Activated T-helper 1 cell treated with anti-CD3 and anti-CD28 coated beads, Interleukin-12 subunit alpha, Interleukin-12 subunit beta, Interleukin-2, Interleukin-4 antibody, amounts not matched to agents 30 ng/mL and 10 ng/mL and 1 ng/mL, durations not matched to agents 14 hours and 24 hours and 36 hours (primary cell): ENCODE measurements around the gene CCNL1. TPM values are rescaled to one million over a fixed set of nuclear protein-coding genes. Genes with fewer than 3 reads are reported as not detected.

Experiments used
- DNase-seq: peaks from one replicate; pipeline ENCODE4 v3.0.0; 2021; ENCODE audit warnings: low spot score
- H3K27ac Mint-ChIP-seq: one replicate; pipeline ENCODE4 v1.8.0; 2021; ENCODE audit warnings: mild to moderate bottlenecking, mixed read lengths
- H3K27me3 Mint-ChIP-seq: one replicate; pipeline ENCODE4 v1.8.0; 2022; ENCODE audit warnings: mild to moderate bottlenecking, moderate library complexity, mixed read lengths; ENCODE audit not compliant: insufficient read depth
- H3K36me3 Mint-ChIP-seq: one replicate; pipeline ENCODE4 v1.8.0; 2021; ENCODE audit warnings: low read depth, mixed read lengths
- H3K4me1 Mint-ChIP-seq: one replicate; pipeline ENCODE4 v1.8.0; 2021; ENCODE audit warnings: low read depth, mixed read lengths
- H3K4me3 Mint-ChIP-seq: one replicate; pipeline ENCODE4 v1.8.0; 2021; ENCODE audit warnings: mild to moderate bottlenecking, moderate library complexity, mixed read lengths
- H3K9me3 Mint-ChIP-seq: one replicate; pipeline ENCODE4 v1.8.0; 2021; ENCODE audit warnings: mixed read lengths
- intact Hi-C: fragments of 100-400 bp; cut with micrococcal nuclease; formaldehyde crosslinking; loops from one replicate; pipeline ENCODE4 v1.15.1; 2024
- total RNA-seq: library from RNA; stranded (reverse); gene quantifications from 2 replicates; pipeline ENCODE4 v1.2.3, GENCODE V29; 2022

Gene CCNL1
- total RNA-seq, 1 donor from 2014 or later: 167 TPM

GRCh38 chr3:157133434-157134320, 26.3 kb downstream of the CCNL1 start:
- peak overlapping the region; percentile 71 for H3K27ac Mint-ChIP-seq
- peaks cover 87% of the 10 kb centered on the region for H3K4me1 Mint-ChIP-seq
- no peak overlapping the region for H3K4me3 Mint-ChIP-seq
- no peaks in the 10 kb centered on the region for H3K9me3 Mint-ChIP-seq
- no peaks in the 10 kb centered on the region for H3K27me3 Mint-ChIP-seq
- intact Hi-C loops: loop anchor here (10.0 kb wide), 2 partner anchors 119 to 189 kb away; no protein-coding TSS in a partner anchor
- peaks cover 13% of the 10 kb centered on the region for H3K36me3 Mint-ChIP-seq
- DNase-seq: no peak

- no peaks in the 10 kb centered on the region for H3K9me3 Mint-ChIP-seq
- no peak for DNase-seq
- H3K36me3 Mint-ChIP-seq: peaks cover 10% of the 10 kb centered on the region
- H3K4me1 Mint-ChIP-seq: peaks cover 94% of the 10 kb centered on the region
- no peak overlapping the region for H3K4me3 Mint-ChIP-seq
- no peaks in the 10 kb centered on the region for H3K27me3 Mint-ChIP-seq
- peak overlapping the region; percentile 70 for H3K27ac Mint-ChIP-seq
- intact Hi-C loops: loop anchor here (10.0 kb wide), 2 partner anchors 118 to 188 kb away; no protein-coding TSS in a partner anchor
Measured at GRCh38 chr3:157132936-157133335, 27.0 kb downstream of the CCNL1 start.

DNA sequence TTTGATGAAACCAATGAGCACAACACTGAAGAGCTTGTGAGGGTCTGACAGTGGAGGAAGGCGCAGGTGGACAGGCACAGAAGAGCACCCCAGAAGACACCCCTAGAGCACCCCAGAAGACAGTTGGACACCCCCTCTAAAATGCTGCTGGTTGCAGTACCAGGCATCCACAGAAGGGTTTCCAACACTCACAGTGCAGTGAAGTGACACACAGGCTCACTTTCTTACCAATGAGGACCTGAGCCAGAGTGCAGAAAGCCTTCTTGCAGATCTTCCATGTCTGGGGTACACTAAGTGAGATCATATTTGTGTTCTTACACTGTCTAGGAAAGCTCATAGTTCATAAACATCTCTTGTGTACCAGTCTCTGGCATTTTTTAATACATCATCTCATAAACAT, 27.6 kb downstream of the CCNL1 start:
- H3K4me3 Mint-ChIP-seq: peak overlapping the region; percentile 59
- DNase-seq: no peak

DNA sequence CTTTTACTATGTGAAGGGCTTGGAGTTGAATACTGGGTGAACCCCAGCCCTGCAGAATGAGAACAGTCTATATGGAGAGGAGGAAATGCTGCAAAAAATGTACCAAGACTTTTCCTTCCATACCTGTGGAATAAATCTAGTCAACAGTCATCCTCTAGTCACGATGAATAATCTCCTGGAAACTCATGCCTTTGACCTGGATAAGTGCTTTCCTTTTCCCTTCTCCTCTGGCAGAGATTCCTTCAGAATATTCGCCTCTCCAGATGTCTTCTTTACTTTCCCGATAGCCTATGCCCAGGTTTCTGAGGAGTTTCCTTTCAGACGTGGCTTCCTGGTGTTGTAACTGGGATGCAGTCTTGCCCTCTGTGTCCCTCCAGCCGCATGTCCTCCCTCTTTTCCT, 28.1 kb downstream of the CCNL1 start:
- H3K27ac Mint-ChIP-seq: peak overlapping the region; percentile 89
- peak overlapping the region; percentile 59 for H3K4me3 Mint-ChIP-seq
- intact Hi-C loops: loop anchor here (2.0 to 10.0 kb wide), 3 partner anchors 15 to 187 kb away; no protein-coding TSS in a partner anchor
- DNase-seq: no peak
- H3K4me1 Mint-ChIP-seq: peaks cover 96% of the 10 kb centered on the region
- H3K27me3 Mint-ChIP-seq: no peaks in the 10 kb centered on the region
- H3K9me3 Mint-ChIP-seq: no peaks in the 10 kb centered on the region
- peaks cover 5% of the 10 kb centered on the region for H3K36me3 Mint-ChIP-seq

More for the DNA sequence above, 27.6 kb downstream of the CCNL1 start:
- Mint-ChIP-seq H3K36me3 (peaks cover 7% of the 10 kb centered on the region), H3K9me3 (no peaks in the 10 kb centered on the region), H3K27ac (peak overlapping the region; percentile 89), H3K27me3 (no peaks in the 10 kb centered on the region), H3K4me1 (peaks cover 98% of the 10 kb centered on the region)
- intact Hi-C loops: loop anchor here (10.0 kb wide), 2 partner anchors 118 to 188 kb away; no protein-coding TSS in a partner anchor

- H3K9me3 Mint-ChIP-seq: no peaks in the 10 kb centered on the region
- peak overlapping the region; percentile 90 for H3K27ac Mint-ChIP-seq
- H3K4me1 Mint-ChIP-seq: peaks cover 84% of the 10 kb centered on the region
- intact Hi-C loops: loop anchor here (1.0 to 10.0 kb wide), 9 partner anchors 14 to 646 kb away; partner anchors contain the start of genes SSR3 and TIPARP
- peak overlapping the region; percentile 59 for H3K4me3 Mint-ChIP-seq
- H3K27me3 Mint-ChIP-seq: no peaks in the 10 kb centered on the region
- peaks cover 5% of the 10 kb centered on the region for H3K36me3 Mint-ChIP-seq
- DNase-seq: peak; percentile 72
Measured at GRCh38 chr3:157130467-157131251, 29.3 kb downstream of the CCNL1 start.

DNA sequence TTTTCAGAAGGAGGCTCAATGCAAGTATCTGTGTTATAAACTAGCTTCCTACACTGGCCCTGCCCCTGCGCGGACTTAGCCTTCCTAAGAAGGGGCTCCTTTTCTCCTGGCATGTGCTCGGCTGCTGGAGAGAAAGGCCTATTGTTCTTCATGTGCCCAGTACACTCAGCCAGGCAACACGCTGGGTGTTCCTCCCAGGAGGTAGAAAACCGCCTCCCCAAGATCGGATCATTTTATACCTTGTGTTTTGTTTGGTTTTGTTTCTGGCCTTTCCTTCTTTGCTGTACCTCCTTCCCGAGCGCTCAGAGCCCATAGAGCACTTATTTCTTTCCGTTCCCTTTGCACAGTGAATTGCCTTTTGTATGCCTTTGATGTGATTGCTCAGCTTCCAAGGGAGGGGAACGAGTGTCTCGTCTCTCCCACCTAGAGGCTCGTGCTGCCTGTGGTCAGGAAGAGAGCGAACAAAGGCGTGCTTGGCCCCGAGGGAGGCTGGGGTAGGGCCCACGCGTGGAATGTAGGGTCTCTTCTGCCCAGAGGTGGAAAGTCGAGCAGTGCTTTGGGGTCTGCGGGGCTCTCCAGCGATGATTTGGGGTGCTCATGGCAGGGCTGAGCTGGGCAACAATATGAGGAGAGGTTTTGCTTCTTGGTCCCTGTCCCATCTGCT, 30.0 kb downstream of the CCNL1 start:
- no peaks in the 10 kb centered on the region for H3K27me3 Mint-ChIP-seq
- intact Hi-C loops: loop anchor here (1.0 to 10.0 kb wide), 10 partner anchors 7 to 646 kb away; partner anchors contain the start of genes SSR3 and TIPARP

DNA sequence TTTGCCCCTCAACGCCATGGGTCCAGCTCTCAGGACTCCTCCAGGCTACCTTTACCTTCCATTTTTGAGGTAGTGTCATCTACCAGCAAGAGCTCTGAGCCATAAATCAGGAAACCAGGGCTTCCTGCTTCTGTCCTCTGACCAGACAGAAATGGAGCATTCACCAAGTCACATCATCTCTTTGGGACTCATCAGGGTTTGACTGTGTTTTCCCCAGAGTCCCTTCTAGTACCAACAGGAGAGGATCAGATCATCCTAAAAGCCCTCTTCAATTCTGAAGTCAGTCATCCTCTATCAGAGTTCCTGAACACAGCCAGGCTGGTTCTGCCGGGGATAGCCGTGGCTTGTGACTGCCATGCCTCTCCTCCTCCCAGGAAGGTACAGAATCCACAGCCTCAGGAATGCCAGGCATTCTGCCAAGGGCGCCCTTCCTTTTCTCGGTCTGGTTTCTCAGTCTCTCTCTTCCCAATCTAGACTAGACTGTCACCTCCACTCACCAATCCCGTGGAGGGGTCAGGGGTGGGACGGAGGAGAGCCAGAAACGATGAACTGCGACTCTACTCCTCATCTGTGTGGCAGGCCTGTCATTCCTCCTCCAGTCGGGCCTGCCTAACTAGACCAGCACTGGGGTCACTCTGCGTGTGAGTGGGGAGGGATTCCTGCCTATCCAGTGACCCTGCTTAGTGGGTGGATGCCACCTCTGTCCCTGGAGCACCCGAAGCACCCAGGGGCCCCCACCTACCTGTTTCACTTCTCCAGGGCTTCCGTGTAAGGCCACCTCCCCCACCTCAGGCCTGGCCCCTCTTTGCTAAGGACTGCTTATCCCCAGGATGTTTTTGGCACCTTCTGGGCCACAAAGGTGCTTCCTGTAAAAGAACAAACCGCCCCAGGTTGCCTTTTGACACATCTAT, 30.9 kb downstream of the CCNL1 start:
- Mint-ChIP-seq H3K36me3 (peaks cover 4% of the 10 kb centered on the region), H3K27me3 (no peaks in the 10 kb centered on the region), H3K4me3 (peak overlapping the region; percentile 52), H3K27ac (peak overlapping the region; percentile 90), H3K4me1 (peaks cover 77% of the 10 kb centered on the region), H3K9me3 (no peaks in the 10 kb centered on the region)
- intact Hi-C loops: loop anchor here (1.0 kb wide), 3 partner anchors 8 to 41 kb away; no protein-coding TSS in a partner anchor
- peak; percentile 42 for DNase-seq

More for the DNA sequence above, 30.0 kb downstream of the CCNL1 start:
- Mint-ChIP-seq H3K4me1 (peaks cover 79% of the 10 kb centered on the region), H3K9me3 (no peaks in the 10 kb centered on the region), H3K27ac (peak overlapping the region; percentile 90), H3K36me3 (peaks cover 4% of the 10 kb centered on the region), H3K4me3 (peak overlapping the region; percentile 52)
- peak; percentile 30 for DNase-seq

- Mint-ChIP-seq H3K4me1 (peaks cover 67% of the 10 kb centered on the region), H3K36me3 (no peaks in the 10 kb centered on the region), H3K27me3 (no peaks in the 10 kb centered on the region), H3K4me3 (peak overlapping the region; percentile 52), H3K27ac (peak overlapping the region; percentile 90), H3K9me3 (no peaks in the 10 kb centered on the region)
- peak; percentile 58 for DNase-seq
- intact Hi-C loops: loop anchor here (1.0 kb wide), 2 partner anchors 35 to 40 kb away; no protein-coding TSS in a partner anchor
Measured at GRCh38 chr3:157127831-157128767, 31.8 kb downstream of the CCNL1 start.

DNA sequence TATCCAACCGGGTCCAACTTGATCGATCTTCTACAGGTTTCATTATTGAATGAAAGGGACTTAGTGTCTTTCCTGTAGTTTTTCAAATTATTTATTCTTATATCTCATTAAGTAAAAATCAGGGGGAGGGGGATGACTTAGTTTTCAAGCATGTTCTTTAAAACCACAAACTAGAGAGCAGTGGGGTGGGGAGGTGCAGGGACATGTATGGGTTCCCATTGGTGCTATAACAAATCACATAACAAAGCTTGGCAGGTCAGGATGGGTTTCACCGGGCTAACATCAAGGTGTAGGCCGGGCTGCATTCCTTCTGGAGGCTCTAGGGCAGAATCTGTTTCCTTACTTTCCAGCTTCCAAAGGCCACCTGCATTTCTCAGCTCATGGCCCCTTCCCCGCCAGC, 32.7 kb downstream of the CCNL1 start:
- no peaks in the 10 kb centered on the region for H3K36me3 Mint-ChIP-seq
- intact Hi-C loops: no loop called here
- no peaks in the 10 kb centered on the region for H3K9me3 Mint-ChIP-seq
- no peak for DNase-seq
- H3K27me3 Mint-ChIP-seq: no peaks in the 10 kb centered on the region
- H3K27ac Mint-ChIP-seq: no peak overlapping the region
- H3K4me3 Mint-ChIP-seq: no peak overlapping the region
- peaks cover 59% of the 10 kb centered on the region for H3K4me1 Mint-ChIP-seq

DNA sequence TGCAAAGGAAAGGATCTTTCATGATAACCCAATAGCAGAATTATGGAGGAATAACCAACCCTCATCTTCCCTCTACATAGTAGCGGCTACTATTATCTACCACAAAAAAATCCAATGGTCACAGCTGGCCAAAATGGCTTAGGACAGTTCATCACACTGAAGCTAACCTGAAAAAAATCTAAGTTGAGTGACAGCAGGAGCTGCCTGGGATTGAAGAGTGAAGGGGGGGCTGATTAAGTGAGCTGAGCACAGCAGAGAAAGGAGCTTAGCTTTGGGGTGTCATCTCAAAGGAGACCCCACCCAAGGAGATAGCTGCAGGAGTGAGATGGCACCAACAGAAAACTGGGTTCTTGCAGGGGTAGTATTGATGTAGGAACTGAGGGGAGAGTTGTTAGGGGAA, 33.6 kb downstream of the CCNL1 start:
- Mint-ChIP-seq H3K27me3 (no peaks in the 10 kb centered on the region), H3K4me1 (peaks cover 50% of the 10 kb centered on the region), H3K27ac (no peak overlapping the region), H3K9me3 (no peaks in the 10 kb centered on the region), H3K4me3 (no peak overlapping the region), H3K36me3 (peaks cover 4% of the 10 kb centered on the region)
- DNase-seq: no peak
- intact Hi-C loops: no loop called here

DNA sequence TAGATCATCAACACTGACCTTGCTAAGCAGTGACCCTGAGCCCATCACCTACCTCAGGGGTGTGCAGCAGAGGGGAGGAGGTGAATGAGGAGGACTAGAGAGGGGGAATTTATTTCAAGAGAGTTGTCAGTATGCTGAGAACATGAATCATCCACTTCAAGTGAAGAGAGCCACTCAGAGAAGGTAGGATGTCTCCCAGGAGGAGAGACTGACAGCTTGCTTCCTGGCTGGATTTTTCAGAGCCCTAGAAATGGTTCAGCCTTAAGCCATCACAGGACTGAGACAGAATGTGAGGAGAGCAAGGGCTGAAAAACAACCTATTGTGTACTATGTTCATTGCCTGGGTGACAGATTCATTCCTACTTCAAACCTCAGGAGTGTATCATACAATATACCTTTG, 34.8 kb downstream of the CCNL1 start:
- H3K36me3 Mint-ChIP-seq: peaks cover 4% of the 10 kb centered on the region
- no peaks in the 10 kb centered on the region for H3K9me3 Mint-ChIP-seq
- no peaks in the 10 kb centered on the region for H3K27me3 Mint-ChIP-seq
- peaks cover 40% of the 10 kb centered on the region for H3K4me1 Mint-ChIP-seq
- no peak overlapping the region for H3K27ac Mint-ChIP-seq
- intact Hi-C loops: no loop called here
- DNase-seq: no peak
- H3K4me3 Mint-ChIP-seq: no peak overlapping the region
